K562 (cell line): ENCODE measurements around the gene PRCD. TPM values are rescaled to one million over a fixed set of nuclear protein-coding genes. Genes with fewer than 3 reads are reported as not detected.

Experiments
- ATAC-seq: fragments of 200-7000 bp; cut with Tn5 transposase; 3 replicates; pipeline ENCODE4 v1.9.1; 2020; ENCODE audit warnings: moderate library complexity
- BruUV-seq: library from RNA; stranded (reverse); fragments of 400-500 nt; replicated peaks from 2 replicates; lab custom pipeline; 2021; lab: Mats Ljungman, UMichigan
- CTCF ChIA-PET: fragments of 300-600 bp; formaldehyde crosslinking; extraction: SDS; loops from one replicate; lab custom pipeline; 2021; ENCODE audit warnings: low intra/inter-chr PET ratio; lab: Yijun Ruan, JAX
- POLR2A ChIA-PET: fragments of 300-600, 350-650 bp; sonication (Branson Sonifier 250); formaldehyde crosslinking; extraction: SDS; loops from one replicate; lab custom pipeline; 2021; ENCODE audit warnings: antibody characterized with exemption, inconsistent platforms; lab: Yijun Ruan, JAX
- DNase-seq, 4 experiments: peaks; one replicate each; pipeline versions ENCODE4 v3.0.0 to v3.0.0-alpha.2; 2011 to 2018; ENCODE audit warnings: low spot score in 3 of 4, mixed read lengths in 3 of 4; ENCODE audit errors: extremely low read depth in 1 of 4
- FAIRE-seq: peaks from 2 replicates; lab custom pipeline; 2011; peaks lifted over from hg19 to GRCh38; lab: Jason Lieb, UNC
- H2AFZ ChIP-seq: 2 replicates; pipeline ENCODE4 v1.6.0; 2011; ENCODE audit warnings: low read depth, low read length, control low read depth, inconsistent platforms
- H3K27ac ChIP-seq: fragments of 200-600 bp; 3 replicates; pipeline ENCODE4 v1.8.0; 2011; ENCODE audit warnings: low read depth, mild to moderate bottlenecking, control low read depth, inconsistent platforms, low read length, moderate library complexity, mixed read lengths; ENCODE audit errors: extremely low read depth
- H3K27me3 ChIP-seq, 2 experiments: fragments of 300-600 bp in 1 of 2; 2 replicates in 1 of 2; 3 replicates in 1 of 2; pipeline versions ENCODE4 v1.6.0 to v1.8.0; 2011; ENCODE audit warnings: inconsistent platforms in 2 of 2, low read length in 2 of 2, mild to moderate bottlenecking in 1 of 2, mixed read lengths in 1 of 2, moderate library complexity in 1 of 2; ENCODE audit not compliant: control insufficient read depth in 2 of 2, insufficient read depth in 2 of 2
- H3K36me3 ChIP-seq: fragments of 300-600 bp; 3 replicates; pipeline ENCODE4 v1.8.0; 2011; ENCODE audit warnings: mild to moderate bottlenecking, low read length, inconsistent platforms; ENCODE audit not compliant: control insufficient read depth, insufficient read depth
- H3K4me1 ChIP-seq, 2 experiments: fragments of 200-600 bp in 1 of 2; replicated peaks in 1 of 2; 2 replicates in 1 of 2; 3 replicates in 1 of 2; pipeline versions ENCODE4 v1.5.1 to v1.8.0; 2011; ENCODE audit warnings: inconsistent platforms in 2 of 2, low read length in 2 of 2, mild to moderate bottlenecking in 1 of 2, mixed read lengths in 1 of 2, moderate library complexity in 1 of 2; ENCODE audit not compliant: control insufficient read depth in 2 of 2, insufficient read depth in 2 of 2
- H3K4me2 ChIP-seq: 2 replicates; pipeline ENCODE4 v1.6.1; 2011; ENCODE audit warnings: low read length, control low read depth, inconsistent platforms, mixed read lengths; ENCODE audit not compliant: insufficient read depth
- H3K4me3 ChIP-seq: fragments of 200-600 bp; sonication (generic), shearing (Covaris generic); 2 replicates; pipeline ENCODE4 v1.5.1; 2016; ENCODE audit warnings: control low read depth, inconsistent platforms
- H3K79me2 ChIP-seq: fragments of 200-600 bp; 3 replicates; pipeline ENCODE4 v1.8.0; 2011; ENCODE audit warnings: low read length, inconsistent platforms; ENCODE audit not compliant: control insufficient read depth, insufficient read depth
- H3K9ac ChIP-seq, 2 experiments: 2 replicates each; pipeline versions ENCODE4 v1.6.0 to v1.6.1; 2011; ENCODE audit warnings: low read depth in 2 of 2, low read length in 2 of 2, control low read depth in 1 of 2, inconsistent platforms in 1 of 2, mild to moderate bottlenecking in 1 of 2, mixed read lengths in 1 of 2; ENCODE audit not compliant: insufficient read depth in 1 of 2
- H3K9me1 ChIP-seq: one replicate; pipeline ENCODE4 v1.6.0; 2011; ENCODE audit warnings: inconsistent platforms, mild to moderate bottlenecking, low read length, moderate library complexity; ENCODE audit not compliant: control insufficient read depth, insufficient read depth
- H3K9me3 ChIP-seq: replicated peaks from 2 replicates; pipeline ENCODE4 v1.5.1; 2011; ENCODE audit warnings: low read depth, low read length, inconsistent platforms; ENCODE audit not compliant: control insufficient read depth, insufficient read depth
- H4K20me1 ChIP-seq: replicated peaks from 2 replicates; pipeline ENCODE4 v1.6.1; 2011; ENCODE audit warnings: low read length, inconsistent platforms, mixed read lengths; ENCODE audit not compliant: control insufficient read depth, insufficient read depth
- NFXL1 ChIP-seq: fragments of 450-650 bp; formaldehyde crosslinking; IDR thresholded peaks from 2 replicates; pipeline ENCODE4 v1.4.0; 2021; ENCODE audit warnings: mild to moderate bottlenecking
- USF1 ChIP-seq: sonication (generic); formaldehyde crosslinking; IDR thresholded peaks from 2 replicates; pipeline ENCODE4 v1.9.0; 2022; ENCODE audit warnings: mild to moderate bottlenecking, missing genetic modification reagents
- ZNF140 ChIP-seq: fragments of 250-450 bp; sonication (Bioruptor Pico); IDR thresholded peaks from 2 replicates; pipeline ENCODE4 v1.8.0; 2021; ENCODE audit warnings: moderate library complexity, mild to moderate bottlenecking, inconsistent platforms
- ZNF785 ChIP-seq: fragments of 250-450 bp; sonication (Bioruptor Pico); IDR thresholded peaks from 2 replicates; pipeline ENCODE4 v1.4.0; 2020; ENCODE audit warnings: mild to moderate bottlenecking
- WGBS: fragments of 100-300 bp; shearing (Covaris generic); methylation state at CpG from one replicate; pipeline ENCODE4 v1.1.6; 2016; ENCODE audit warnings: low coverage, mixed read lengths; ENCODE audit not compliant: insufficient coverage; ENCODE audit errors: missing lambda C conversion rate; 5-methylcytosine and 5-hydroxymethylcytosine counted together
- in situ Hi-C: fragments of 300-500 bp; cut with MboI; formaldehyde crosslinking; loops from 4 replicates; pipeline ENCODE4 v1.15.0; 2018; ENCODE audit warnings: inconsistent platforms, mixed read lengths
- intact Hi-C: fragments of 100-400 bp; cut with micrococcal nuclease; formaldehyde crosslinking; loops from 2 replicates; pipeline ENCODE4 v1.14.2; 2022
- polyA plus RNA-seq, 8 experiments: library from polyadenylated mRNA; depleted of rRNA in 4 of 8; stranded (reverse) in 5 of 8; unstranded in 3 of 8; fragments of >200 nt; fragmentation: Nextera tagmentation in 2 of 8; fragmentation: Illumina TruSeq in 1 of 8; extraction: Ambion mirVana in 2 of 8; extraction: Trizol in 1 of 8; gene quantifications; 2 replicates each; pipeline versions ENCODE4 v1.2.1 to v1.2.3, GENCODE V29; 2011 to 2014; ENCODE audit warnings: inconsistent platforms in 1 of 8, missing spikeins in 1 of 8
- total RNA-seq, 7 experiments: library from RNA; depleted of rRNA in 6 of 7; stranded (reverse); fragments of >200 nt in 6 of 7; fragmentation: Illumina TruSeq in 2 of 7; extraction: Trizol in 2 of 7; gene quantifications; 2 replicates each; pipeline versions ENCODE4 v1.2.1 to v1.2.3, GENCODE V29; 2011 to 2021; ENCODE audit warnings: low replicate concordance in 1 of 7
- TF ChIP-seq, protein P1 (sequence below): sonication (generic); formaldehyde crosslinking; IDR thresholded peaks from 2 replicates; pipeline ENCODE4 v1.8.1; 2023; ENCODE audit warnings: missing genetic modification reagents, mild to moderate bottlenecking, borderline replicate concordance

Gene PRCD
- total and polyA plus RNA-seq, 9 of the 15 experiments (the other 6 are each of a cell fraction or from before 2014, with no cell fraction given), result 0.20 to 0.25 (median 0.21) TPM; not detected in 6

GRCh38 chr17:76534831-76535732 is 4.8 kb upstream of the PRCD start:
- in situ Hi-C loops, result no loop called here
- no TSS peak for BruUV-seq
- FAIRE-seq, result peak; percentile 52
- intact Hi-C loops, result no loop called here
- DNase-seq, result no peak
- WGBS, result 56% methylated on average over 6 of the region's 7 CpGs
- CTCF ChIA-PET, result no interaction called here
- H3K4me3 ChIP-seq, result no peak overlapping the region
- no peaks in the 10 kb centered on the region for H3K79me2 ChIP-seq
- TF ChIP-seq USF1 (CRISPR knock-in tag) (no peak), ZNF140 (no peak), NFXL1 (CRISPR knock-in tag) (no peak), ZNF785 (CRISPR knock-in tag) (no peak)
- TF ChIP-seq, protein P1, sequence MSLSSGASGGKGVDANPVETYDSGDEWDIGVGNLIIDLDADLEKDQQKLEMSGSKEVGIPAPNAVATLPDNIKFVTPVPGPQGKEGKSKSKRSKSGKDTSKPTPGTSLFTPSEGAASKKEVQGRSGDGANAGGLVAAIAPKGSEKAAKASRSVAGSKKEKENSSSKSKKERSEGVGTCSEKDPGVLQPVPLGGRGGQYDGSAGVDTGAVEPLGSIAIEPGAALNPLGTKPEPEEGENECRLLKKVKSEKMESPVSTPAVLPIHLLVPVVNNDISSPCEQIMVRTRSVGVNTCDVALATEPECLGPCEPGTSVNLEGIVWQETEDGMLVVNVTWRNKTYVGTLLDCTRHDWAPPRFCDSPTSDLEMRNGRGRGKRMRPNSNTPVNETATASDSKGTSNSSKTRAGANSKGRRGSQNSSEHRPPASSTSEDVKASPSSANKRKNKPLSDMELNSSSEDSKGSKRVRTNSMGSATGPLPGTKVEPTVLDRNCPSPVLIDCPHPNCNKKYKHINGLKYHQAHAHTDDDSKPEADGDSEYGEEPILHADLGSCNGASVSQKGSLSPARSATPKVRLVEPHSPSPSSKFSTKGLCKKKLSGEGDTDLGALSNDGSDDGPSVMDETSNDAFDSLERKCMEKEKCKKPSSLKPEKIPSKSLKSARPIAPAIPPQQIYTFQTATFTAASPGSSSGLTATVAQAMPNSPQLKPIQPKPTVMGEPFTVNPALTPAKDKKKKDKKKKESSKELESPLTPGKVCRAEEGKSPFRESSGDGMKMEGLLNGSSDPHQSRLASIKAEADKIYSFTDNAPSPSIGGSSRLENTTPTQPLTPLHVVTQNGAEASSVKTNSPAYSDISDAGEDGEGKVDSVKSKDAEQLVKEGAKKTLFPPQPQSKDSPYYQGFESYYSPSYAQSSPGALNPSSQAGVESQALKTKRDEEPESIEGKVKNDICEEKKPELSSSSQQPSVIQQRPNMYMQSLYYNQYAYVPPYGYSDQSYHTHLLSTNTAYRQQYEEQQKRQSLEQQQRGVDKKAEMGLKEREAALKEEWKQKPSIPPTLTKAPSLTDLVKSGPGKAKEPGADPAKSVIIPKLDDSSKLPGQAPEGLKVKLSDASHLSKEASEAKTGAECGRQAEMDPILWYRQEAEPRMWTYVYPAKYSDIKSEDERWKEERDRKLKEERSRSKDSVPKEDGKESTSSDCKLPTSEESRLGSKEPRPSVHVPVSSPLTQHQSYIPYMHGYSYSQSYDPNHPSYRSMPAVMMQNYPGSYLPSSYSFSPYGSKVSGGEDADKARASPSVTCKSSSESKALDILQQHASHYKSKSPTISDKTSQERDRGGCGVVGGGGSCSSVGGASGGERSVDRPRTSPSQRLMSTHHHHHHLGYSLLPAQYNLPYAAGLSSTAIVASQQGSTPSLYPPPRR, result no peak
- H3K36me3 ChIP-seq, result no peaks in the 10 kb centered on the region; the same call in 2 of the 3 replicates
- peaks cover 10 to 51% of the 10 kb centered on the region in 2 experiments for H3K4me1 ChIP-seq
- H4K20me1 ChIP-seq, result no peaks in the 10 kb centered on the region
- no peaks in the 10 kb centered on the region for H3K27me3 ChIP-seq
- H3K9me3 ChIP-seq, result no peaks in the 10 kb centered on the region
- POLR2A ChIA-PET, result interaction anchor here (1.0 kb wide), 2 partner anchors 12 to 202 kb away, joined by 3 read pairs; partner anchors contain the start of gene SRSF2
- H3K27ac ChIP-seq, result no peak overlapping the region
- peak overlapping the region in 1 of 2 experiments; percentile 84; a peak in 2 of 4 replicates for H3K9ac ChIP-seq
- no peaks in the 10 kb centered on the region for H3K9me1 ChIP-seq
- peak; percentile 18; the same call in 1 of the 3 replicates for ATAC-seq
- H3K4me2 ChIP-seq, result no peak overlapping the region
- H2AFZ ChIP-seq, result no peak overlapping the region
